HCT116 (cell line): Measurements from ENCODE around the gene TMTC2. TPM values are rescaled to one million over a fixed set of nuclear protein-coding genes. Genes with fewer than 3 reads are reported as not detected.

Source experiments
- ATAC-seq: fragments of 200-7000 bp; cut with Tn5 transposase; 2 replicates; pipeline ENCODE4 v1.9.1; 2020; ENCODE audit warnings: mild to moderate bottlenecking, moderate library complexity
- BruUV-seq: library from RNA; stranded (reverse); fragments of 400-500 nt; replicated peaks from 2 replicates; lab custom pipeline; 2021; lab: Mats Ljungman, UMichigan
- CTCF ChIA-PET: fragments of 300-600 bp; sonication (Branson Sonifier 250); formaldehyde crosslinking; loops from one replicate; lab custom pipeline; 2021; ENCODE audit warnings: antibody characterized with exemption; lab: Charles Lee
- POLR2A ChIA-PET: fragments of 300-600, 350-600 bp; sonication (Branson Sonifier 250); formaldehyde crosslinking; loops from one replicate; lab custom pipeline; 2021; ENCODE audit warnings: antibody characterized with exemption; lab: Charles Lee
- RAD21 ChIA-PET, 2 experiments: fragments of 300-600 bp; sonication (Branson Sonifier 250); formaldehyde crosslinking; loops; one replicate each; lab custom pipeline; 2023; ENCODE audit warnings: low total read pairs in 2 of 2; ENCODE audit not compliant: uncharacterized antibody in 2 of 2, unreplicated experiment in 2 of 2, low non-redundant PET in 1 of 2; lab: Charles Lee
- DNase-seq: peaks from one replicate; pipeline ENCODE4 v3.0.0-alpha.2; 2010; ENCODE audit warnings: low read depth, low spot score
- H2AFZ ChIP-seq: fragments of 200-600 bp; shearing (Covaris generic), sonication (generic); 2 replicates; pipeline ENCODE4 v1.6.1; 2017; ENCODE audit warnings: low read depth, mixed run types, mixed read lengths, antibody characterized with exemption, low read length; ENCODE audit not compliant: poor library complexity, severe bottlenecking
- H3K27ac ChIP-seq: 2 replicates; pipeline ENCODE4 v1.5.1; 2012; ENCODE audit warnings: low read depth, low read length
- H3K27me3 ChIP-seq: fragments of 200-600 bp; sonication (generic); 2 replicates; pipeline ENCODE4 v1.6.1; 2016; ENCODE audit warnings: mixed run types, low read length, mixed read lengths; ENCODE audit not compliant: insufficient read depth
- H3K36me3 ChIP-seq, 2 experiments: fragments of 200-500 bp in 1 of 2; fragments of 200-600 bp in 1 of 2; sonication (Bioruptor generic) in 1 of 2; sonication (generic) in 1 of 2; 2 replicates each; pipeline versions ENCODE4 v1.5.1 to v1.6.1; 2014 to 2016; ENCODE audit warnings: low read length in 2 of 2, inconsistent platforms in 1 of 2, mixed read lengths in 1 of 2, mixed run types in 1 of 2; ENCODE audit not compliant: insufficient read depth in 2 of 2, control insufficient read depth in 1 of 2
- H3K4me1 ChIP-seq, 2 experiments: fragments of 200-600 bp in 1 of 2; sonication (generic) in 1 of 2; 2 replicates each; pipeline versions ENCODE4 v1.5.1 to v1.6.1; 2012 to 2017; ENCODE audit warnings: low read length in 2 of 2, inconsistent platforms in 1 of 2, mild to moderate bottlenecking in 1 of 2, mixed read lengths in 1 of 2, mixed run types in 1 of 2, moderate library complexity in 1 of 2; ENCODE audit not compliant: insufficient read depth in 2 of 2, control insufficient read depth in 1 of 2
- H3K4me2 ChIP-seq: fragments of 200-600 bp; sonication (generic); 2 replicates; pipeline ENCODE4 v1.6.1; 2017; ENCODE audit warnings: mixed run types, low read length, mixed read lengths
- H3K4me3 ChIP-seq, 2 experiments: fragments of 200-600 bp in 1 of 2; sonication (generic) in 1 of 2; replicated peaks in 1 of 2; 2 replicates each; pipeline ENCODE4 v1.5.1; 2011 to 2016; ENCODE audit warnings: low read length in 2 of 2, control low read depth in 1 of 2, low read depth in 1 of 2, mild to moderate bottlenecking in 1 of 2, mixed read lengths in 1 of 2, mixed run types in 1 of 2
- H3K79me2 ChIP-seq: fragments of 200-600 bp; sonication (generic); 2 replicates; pipeline ENCODE4 v1.6.1; 2017; ENCODE audit warnings: mild to moderate bottlenecking, mixed run types, low read length, moderate library complexity, mixed read lengths; ENCODE audit not compliant: insufficient read depth
- H3K9ac ChIP-seq: fragments of 200-600 bp; sonication (generic); 2 replicates; pipeline ENCODE4 v1.6.1; 2016; ENCODE audit warnings: low read length, mixed read lengths
- H3K9me2 ChIP-seq: fragments of 200-600 bp; sonication (generic), shearing (Covaris generic); 2 replicates; pipeline ENCODE4 v1.6.1; 2017; ENCODE audit warnings: mixed run types, mild to moderate bottlenecking, moderate library complexity; ENCODE audit not compliant: insufficient read depth
- H3K9me3 ChIP-seq, 2 experiments: fragments of 200-500 bp in 1 of 2; fragments of 200-600 bp in 1 of 2; sonication (Bioruptor generic) in 1 of 2; sonication (generic) in 1 of 2; 2 replicates each; pipeline ENCODE4 v1.6.1; 2014 to 2017; ENCODE audit warnings: low read length in 2 of 2, mixed read lengths in 2 of 2, inconsistent platforms in 1 of 2, low read depth in 1 of 2, mild to moderate bottlenecking in 1 of 2, mixed run types in 1 of 2, moderate library complexity in 1 of 2; ENCODE audit not compliant: control insufficient read depth in 1 of 2, insufficient read depth in 1 of 2
- H4K20me1 ChIP-seq: fragments of 200-600 bp; sonication (generic), shearing (Covaris generic); 2 replicates; pipeline ENCODE4 v1.6.1; 2017; ENCODE audit warnings: mixed run types, mild to moderate bottlenecking, moderate library complexity; ENCODE audit not compliant: insufficient read depth
- CBX3 ChIP-seq: IDR thresholded peaks from 2 replicates; pipeline ENCODE4 v1.6.1; 2012; ENCODE audit warnings: low read depth
- EGR1 ChIP-seq: IDR thresholded peaks from 2 replicates; pipeline ENCODE4 v1.6.1; 2012; ENCODE audit warnings: low read depth
- EZH2 ChIP-seq: fragments of 200-600 bp; sonication (generic); IDR thresholded peaks from 2 replicates; pipeline ENCODE4 v1.6.1; 2017; ENCODE audit warnings: antibody characterized with exemption, mixed run types
- SIN3A ChIP-seq: IDR thresholded peaks from 2 replicates; pipeline ENCODE4 v1.6.1; 2012; ENCODE audit warnings: low read depth
- SP1 ChIP-seq: IDR thresholded peaks from 2 replicates; pipeline ENCODE4 v1.6.1; 2012; ENCODE audit warnings: low read depth
- YY1 ChIP-seq: IDR thresholded peaks from 2 replicates; pipeline ENCODE4 v1.6.1; 2011; ENCODE audit warnings: low read length, low read depth, moderate library complexity, mild to moderate bottlenecking; ENCODE audit not compliant: insufficient replicate concordance; ENCODE audit errors: extremely low read depth
- ZBTB33 ChIP-seq: IDR thresholded peaks from 2 replicates; pipeline ENCODE4 v1.6.1; 2011; ENCODE audit warnings: mild to moderate bottlenecking, low read length, moderate library complexity; ENCODE audit not compliant: insufficient replicate concordance; ENCODE audit errors: extremely low read depth
- ZFX ChIP-seq: fragments of 450-650 bp; IDR thresholded peaks from 2 replicates; pipeline ENCODE4 v1.6.1; 2017
- ZNF274 ChIP-seq: fragments of 200-500 bp; sonication (Bioruptor generic); IDR thresholded peaks from 2 replicates; pipeline ENCODE4 v1.6.1; 2014; ENCODE audit warnings: mild to moderate bottlenecking, low read depth, low read length, inconsistent platforms
- intact Hi-C: fragments of 100-400 bp; cut with micrococcal nuclease; formaldehyde crosslinking; loops from 2 replicates; pipeline ENCODE4 v1.10.0; 2022
- total RNA-seq: library from RNA; stranded (reverse); gene quantifications from one replicate; pipeline ENCODE4 v1.2.1, GENCODE V29; 2021; ENCODE audit not compliant: unreplicated experiment

The TMTC2 gene
- total RNA-seq, 1 experiment from 2014 or later, result 11.5 TPM

GRCh38 chr12:82659343-82660207 lies 27.1 kb upstream of the TMTC2 start:
- BruUV-seq, result no TSS peak
- H4K20me1 ChIP-seq, result no peaks in the 10 kb centered on the region
- peaks cover 0 to 8% of the 10 kb centered on the region in 2 experiments; a peak in 1 of 4 replicates for H3K4me1 ChIP-seq
- H3K4me2 ChIP-seq, result no peak overlapping the region
- DNase-seq, result no peak
- no peaks in the 10 kb centered on the region for H3K36me3 ChIP-seq
- TF ChIP-seq SIN3A, result no peak
- no peak for TF ChIP-seq ZNF274
- no peak for TF ChIP-seq CBX3
- no peak for TF ChIP-seq ZBTB33
- TF ChIP-seq YY1, result no peak
- TF ChIP-seq EGR1, result no peak
- TF ChIP-seq ZFX, result no peak
- TF ChIP-seq EZH2, result no peak
- no peak for TF ChIP-seq SP1
- TF ChIP-seq, all 23 proteins: peak for 0
- H3K27me3 ChIP-seq, result no peaks in the 10 kb centered on the region
- ChIA-PET RAD21 (interaction anchor here in 1 of 2 experiments (0.7 kb wide), 1 partner anchor 47 kb away, joined by 4 read pairs; no protein-coding TSS in a partner anchor), CTCF (no interaction called here), POLR2A (interaction anchor here (0.7 to 1.0 kb wide), 2 partner anchors 9 kb away, joined by 3 to 5 read pairs; no protein-coding TSS in a partner anchor)
- no peaks in the 10 kb centered on the region for H3K9me2 ChIP-seq
- no peak overlapping the region for H3K27ac ChIP-seq
- intact Hi-C loops, result no loop called here
- no peak overlapping the region for H3K9ac ChIP-seq
- ATAC-seq, result no peak
- no peaks in the 10 kb centered on the region for H3K9me3 ChIP-seq
- H3K79me2 ChIP-seq, result no peaks in the 10 kb centered on the region
- H2AFZ ChIP-seq, result no peak overlapping the region
- no peak overlapping the region for H3K4me3 ChIP-seq
